NK-92 (cell line): Measurements from ENCODE around the gene RGS6.

Source experiments
- DNase-seq: peaks from one replicate; lab custom pipeline; 2025; ENCODE audit not compliant: unreplicated experiment; lab: John Stamatoyannopoulos, UW

The RGS6 gene

GRCh38 chr14:72521968-72522741, 589.9 kb downstream of the RGS6 start:
- DNase-seq, result no peak

- no peak for DNase-seq
Observed at GRCh38 chr14:72522847-72523246, 590.6 kb downstream of the RGS6 start.

- DNase-seq, result no peak
Observed at GRCh38 chr14:72523424-72524294, 591.4 kb downstream of the RGS6 start.

- DNase-seq, result no peak
Observed at GRCh38 chr14:72524295-72524629, 592.0 kb downstream of the RGS6 start.

GRCh38 chr14:72525087-72525915, 593.1 kb downstream of the RGS6 start:
- DNase-seq, result no peak

- no peak for DNase-seq
Observed at GRCh38 chr14:72527591-72527990, 595.4 kb downstream of the RGS6 start.

GRCh38 chr14:72528059-72528862, 596.0 kb downstream of the RGS6 start:
- no peak for DNase-seq

- no peak for DNase-seq
Observed at GRCh38 chr14:72528863-72529175, 596.6 kb downstream of the RGS6 start.

GRCh38 chr14:72532686-72533454, 600.6 kb downstream of the RGS6 start:
- no peak for DNase-seq

- no peak for DNase-seq
Observed at GRCh38 chr14:72535485-72535884, 603.3 kb downstream of the RGS6 start.

- no peak for DNase-seq
Observed at GRCh38 chr14:72538387-72538786, 606.2 kb downstream of the RGS6 start.

GRCh38 chr14:72539661-72540315, 607.6 kb downstream of the RGS6 start:
- DNase-seq, result no peak

GRCh38 chr14:72540836-72541235, 608.6 kb downstream of the RGS6 start:
- DNase-seq, result no peak

- no peak for DNase-seq
Observed at GRCh38 chr14:72541546-72541945, 609.3 kb downstream of the RGS6 start.

- no peak for DNase-seq
Observed at GRCh38 chr14:72543341-72543740, 611.1 kb downstream of the RGS6 start.

- no peak for DNase-seq
Observed at GRCh38 chr14:72544615-72545387, 612.6 kb downstream of the RGS6 start.

- no peak for DNase-seq
Observed at GRCh38 chr14:72545411-72546311, 613.4 kb downstream of the RGS6 start.
